Stromal cell of bone marrow (primary cell): ENCODE measurements around the gene DENND1A.

ENCODE experiments used
- DNase-seq: peaks from one replicate; pipeline ENCODE4 v3.0.0-alpha.2; 2012; ENCODE audit warnings: low read depth

Gene DENND1A

DNA sequence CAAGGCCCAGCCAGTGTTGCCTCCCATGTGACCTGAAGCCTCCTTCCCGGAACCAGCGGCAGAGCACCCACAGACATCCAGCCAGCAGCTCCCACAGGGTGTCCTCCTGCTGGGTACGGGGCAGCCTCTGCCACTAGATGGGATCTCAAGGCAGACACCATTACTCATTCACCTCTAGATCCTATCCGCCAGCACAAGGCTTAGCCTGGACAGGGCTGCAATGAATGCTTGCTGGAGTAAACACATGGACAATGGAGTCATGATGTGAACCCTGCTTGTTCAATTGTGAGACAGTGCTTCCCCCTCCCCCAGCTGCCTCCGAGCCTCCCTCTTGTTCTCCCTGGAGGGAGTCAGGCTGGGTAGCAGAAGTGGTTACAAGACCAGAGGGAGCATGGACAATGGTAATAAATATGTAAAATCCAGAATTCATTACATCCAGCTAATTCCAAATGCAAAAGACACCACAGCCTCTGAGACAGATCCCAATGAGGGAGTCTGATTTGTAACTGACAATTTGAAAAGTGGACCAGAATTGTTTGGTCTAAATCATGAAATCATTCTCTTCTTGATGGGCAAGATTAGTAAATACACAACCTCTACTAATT, 441.9 kb downstream of the DENND1A start:
- no peak for DNase-seq

DNA sequence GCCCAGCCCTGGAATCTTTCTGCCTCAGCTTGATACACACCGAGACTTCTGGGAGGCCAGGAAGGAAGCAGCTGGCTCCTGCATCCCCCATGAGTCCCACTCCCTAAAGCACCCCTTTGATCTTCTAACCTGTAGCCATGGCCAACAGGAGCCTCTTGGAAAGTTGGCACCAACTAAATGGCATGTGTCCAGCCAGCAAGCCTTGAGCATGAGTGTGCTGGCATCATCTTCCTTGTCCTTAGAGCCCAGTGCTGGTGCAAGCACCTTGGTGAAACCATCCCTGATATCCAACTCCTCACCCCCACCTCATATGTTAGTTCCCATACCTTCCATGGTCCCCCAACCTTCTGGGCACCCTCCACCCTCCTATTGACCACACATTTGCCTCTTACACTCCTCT, 443.5 kb downstream of the DENND1A start:
- DNase-seq: no peak

DNA sequence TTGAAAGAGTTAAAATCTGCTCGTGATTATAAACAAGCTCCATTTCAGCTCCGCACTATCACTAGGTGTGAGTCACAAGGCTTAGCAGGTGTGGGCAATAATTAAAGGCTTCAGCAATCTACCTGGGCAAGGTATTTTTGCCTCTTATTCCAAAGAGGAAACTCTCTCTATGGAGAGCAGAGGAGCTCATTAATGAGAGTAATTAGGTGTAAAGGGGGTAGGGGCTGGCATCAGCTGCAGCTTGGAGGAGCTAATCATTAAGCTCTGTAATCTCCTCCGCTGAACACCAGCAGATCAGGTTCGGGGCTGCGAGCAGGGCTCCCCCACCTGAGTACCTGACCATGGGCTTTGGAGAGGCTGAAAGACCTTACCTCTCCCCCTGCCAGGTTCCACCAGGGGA, 444.7 kb downstream of the DENND1A start:
- DNase-seq: no peak

DNA sequence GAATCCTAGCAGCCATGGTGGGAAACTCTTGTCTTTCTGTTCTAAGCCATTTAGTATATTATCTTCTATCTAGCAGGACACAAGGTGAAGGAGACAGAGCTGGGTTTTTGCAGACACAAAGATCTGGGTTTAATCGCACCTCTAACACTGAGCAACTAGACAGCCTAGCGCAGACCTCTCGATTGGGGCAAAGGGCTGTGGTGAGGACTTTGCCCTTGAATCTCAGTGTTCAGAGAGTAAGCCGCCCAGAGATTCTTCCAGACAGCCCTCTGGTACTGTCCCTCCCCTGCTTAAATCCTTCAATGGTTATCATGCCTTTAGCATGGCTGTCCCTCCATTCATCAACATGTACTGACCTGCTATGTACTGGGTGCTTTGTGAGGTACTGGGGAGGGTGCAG, 445.8 kb downstream of the DENND1A start:
- no peak for DNase-seq

DNA sequence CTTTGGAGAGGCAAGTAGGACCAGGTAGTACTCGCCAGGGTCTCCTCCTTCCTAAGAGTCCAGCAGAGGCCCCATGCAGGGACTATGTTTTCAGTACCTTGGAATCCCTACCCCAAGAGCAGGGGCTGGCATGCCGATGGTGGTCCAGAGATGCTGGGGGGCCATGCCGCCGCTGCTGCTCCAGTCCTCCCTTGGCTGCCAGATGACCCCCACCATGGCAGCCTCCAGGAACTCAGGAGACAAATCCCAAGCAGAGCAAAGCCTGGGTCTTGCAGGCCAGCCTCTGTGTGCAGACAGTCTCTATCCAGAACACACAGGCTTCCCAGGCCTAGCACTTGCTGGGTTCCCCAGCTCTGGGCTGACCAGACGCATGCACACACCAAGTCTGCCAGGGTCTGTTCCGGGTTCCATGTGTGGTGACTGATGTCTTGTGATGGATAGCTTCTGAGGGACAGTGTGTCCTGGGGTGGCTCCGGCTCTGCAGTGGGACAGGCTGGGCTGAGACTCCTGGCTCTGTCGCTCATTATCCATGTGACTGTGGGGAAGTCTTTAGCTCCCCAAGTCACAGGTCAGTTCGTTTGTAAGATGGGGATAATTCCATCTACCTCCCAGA, 446.6 kb downstream of the DENND1A start:
- DNase-seq: no peak

DNA sequence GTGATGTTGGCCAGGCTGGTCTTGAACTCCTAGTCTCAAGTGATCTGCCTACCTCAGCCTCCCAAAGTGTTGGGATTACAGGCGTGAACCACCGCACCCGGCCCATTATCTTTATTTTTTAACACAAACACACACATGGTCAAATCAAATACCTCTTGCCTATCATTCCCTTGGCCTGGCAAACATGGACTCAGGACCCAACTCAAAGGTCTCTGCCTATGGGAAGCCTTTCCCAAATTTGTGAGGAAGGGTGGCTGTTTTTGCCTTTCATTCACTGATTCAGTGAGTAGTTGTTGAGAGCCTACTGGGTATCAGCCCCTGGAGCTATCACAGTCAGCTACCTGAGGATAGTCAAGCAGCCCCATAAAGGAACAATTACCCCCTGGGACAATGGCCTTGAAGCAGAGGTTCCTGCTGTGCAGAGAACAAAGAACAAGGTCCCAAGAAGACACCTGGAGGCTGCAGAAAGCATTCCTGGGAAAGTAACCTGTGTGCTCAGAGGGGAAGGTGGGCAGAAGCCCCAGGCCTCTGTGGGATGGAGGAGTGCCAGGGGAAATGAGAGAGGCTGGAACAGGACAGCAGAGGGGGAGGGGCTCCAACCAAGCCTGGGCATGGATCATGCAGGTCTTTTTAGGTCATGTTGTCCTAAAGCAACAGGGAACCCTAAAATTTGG, 447.5 kb downstream of the DENND1A start:
- no peak for DNase-seq

DNA sequence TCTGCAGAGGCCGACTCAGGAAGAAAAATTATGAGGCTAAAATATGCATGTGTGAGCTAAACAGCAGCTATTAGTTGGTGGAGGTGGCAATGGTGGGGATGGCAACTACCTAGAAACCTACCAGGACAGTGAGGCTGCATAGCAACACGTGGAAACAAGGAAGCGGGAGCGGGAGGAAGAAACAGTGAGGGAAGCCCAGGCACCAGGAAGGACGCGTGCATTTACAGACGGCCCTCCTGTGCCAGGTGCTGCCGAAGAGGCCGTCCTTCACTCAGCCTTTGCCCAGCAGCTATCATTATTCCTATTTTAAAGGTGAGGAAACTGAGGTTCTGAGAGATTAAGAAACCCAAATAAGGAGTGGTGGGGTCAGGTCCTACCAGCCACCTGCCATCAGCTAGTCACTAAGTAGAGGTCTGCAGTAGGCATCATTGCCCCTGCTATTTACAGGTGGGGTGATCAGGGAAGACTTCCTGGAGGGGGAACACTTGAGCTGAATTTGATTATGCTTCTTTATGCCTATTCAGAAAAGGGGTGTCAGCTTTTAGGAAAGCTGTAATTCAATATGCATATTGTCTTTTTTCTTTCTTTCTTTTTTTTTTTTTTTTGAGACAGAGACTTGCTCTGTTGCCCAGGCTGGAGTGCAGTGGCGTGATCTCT, 448.6 kb downstream of the DENND1A start:
- DNase-seq: no peak

DNA sequence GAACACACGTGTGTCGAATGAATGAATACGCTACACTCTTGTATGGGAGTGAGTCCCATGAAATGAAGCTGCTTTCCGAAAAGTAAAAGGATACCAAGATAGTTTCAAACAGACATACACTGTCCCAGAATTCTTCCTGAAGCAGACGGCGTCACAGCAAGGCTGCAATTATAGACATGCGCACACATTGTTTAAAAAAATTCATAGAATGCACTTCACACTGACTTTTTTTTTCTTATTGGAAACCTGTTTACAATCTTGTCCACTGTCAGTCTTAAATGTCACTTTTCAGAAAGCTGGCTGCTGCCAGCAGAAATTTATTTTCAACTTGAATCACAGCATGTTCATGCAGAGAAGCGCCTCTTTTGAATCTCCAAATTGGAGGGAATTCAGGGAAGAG, 449.1 kb downstream of the DENND1A start:
- DNase-seq: no peak

DNA sequence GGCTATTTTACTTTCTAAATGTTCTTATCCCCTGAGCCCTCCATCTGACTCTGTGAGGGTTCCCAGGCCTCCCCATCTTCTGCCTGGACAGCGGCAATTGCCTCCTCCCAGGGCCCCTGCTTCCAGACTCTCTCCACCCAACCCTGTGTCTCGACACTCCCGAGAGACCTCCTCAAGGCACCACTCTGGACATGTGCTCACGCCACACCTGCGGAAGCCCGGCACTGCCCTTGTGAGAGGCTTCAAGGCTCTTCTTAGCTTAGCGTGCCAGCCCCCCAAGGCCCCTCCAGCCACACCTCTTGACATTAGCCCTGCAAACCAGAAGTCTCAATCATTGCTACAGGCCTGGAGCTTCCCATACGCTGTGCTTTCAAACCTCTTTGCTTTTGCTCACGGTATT, 449.8 kb downstream of the DENND1A start:
- no peak for DNase-seq

DNA sequence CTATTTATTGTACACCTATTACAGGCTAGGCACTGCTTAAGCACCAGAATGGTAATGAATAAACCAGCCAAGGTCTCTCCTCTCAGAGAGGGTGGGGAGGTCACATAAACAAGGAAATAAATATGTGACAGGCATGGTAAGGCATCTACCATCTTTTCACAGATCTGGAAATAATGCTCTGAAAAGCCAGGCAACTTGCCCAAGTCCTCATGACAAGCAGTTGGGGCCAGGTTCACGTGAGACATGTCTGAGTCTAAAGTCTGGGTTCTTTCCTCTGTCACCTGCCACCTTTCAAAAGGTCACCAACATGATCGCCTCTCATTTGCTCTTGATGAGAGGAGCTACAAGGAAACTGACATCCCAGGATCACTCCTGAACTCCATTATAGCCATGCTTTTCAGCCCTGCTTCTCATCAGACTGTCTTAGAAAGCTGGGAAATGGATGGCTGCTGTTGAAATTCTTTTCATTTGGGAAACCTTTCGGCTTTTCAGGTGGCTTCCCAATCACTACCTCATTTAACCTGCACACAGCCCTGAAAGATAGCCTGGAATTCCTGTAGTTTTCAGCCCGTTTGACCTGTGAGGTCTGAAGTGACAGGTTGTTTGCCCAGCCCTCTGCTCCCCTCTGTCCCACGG, 450.8 kb downstream of the DENND1A start:
- DNase-seq: no peak

DNA sequence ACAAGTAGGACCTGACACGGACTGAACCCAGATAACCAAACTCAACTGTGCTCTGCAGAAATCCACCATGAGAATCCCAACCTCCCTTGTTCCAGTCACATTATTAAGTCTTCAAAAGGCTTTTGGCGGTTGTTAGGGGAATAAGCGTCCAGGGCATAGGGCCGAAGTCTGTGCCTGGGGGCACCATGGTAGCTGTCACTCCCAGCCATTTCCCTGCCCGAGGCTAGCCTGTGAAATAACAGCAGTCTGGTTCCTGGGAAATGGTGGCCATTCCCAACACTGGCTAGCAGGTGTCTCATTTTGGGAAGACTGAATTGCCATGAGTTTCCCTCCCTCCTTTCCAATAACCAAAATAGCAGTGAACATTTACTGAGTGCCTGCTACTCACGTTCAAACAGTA, 451.8 kb downstream of the DENND1A start:
- no peak for DNase-seq

DNA sequence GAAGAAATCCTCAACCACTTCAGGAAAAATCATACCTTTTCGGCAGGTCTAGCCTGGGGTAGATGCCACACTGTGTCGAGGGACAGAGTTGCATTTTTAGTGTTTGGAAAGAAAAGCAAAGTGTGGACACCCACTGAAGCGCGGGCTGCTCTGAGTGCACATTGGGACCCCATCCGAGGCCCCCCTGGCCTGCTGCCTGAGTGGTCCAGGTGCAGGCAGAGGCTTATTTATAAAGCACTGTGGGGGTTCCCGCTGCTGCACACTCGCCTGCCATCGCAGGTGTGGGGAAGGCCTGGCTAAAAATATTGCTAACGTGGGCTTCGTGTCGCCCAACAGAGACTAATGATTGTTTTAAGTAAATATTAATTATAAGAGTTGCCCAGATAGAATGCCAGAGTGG, 454.5 kb downstream of the DENND1A start:
- DNase-seq: no peak

DNA sequence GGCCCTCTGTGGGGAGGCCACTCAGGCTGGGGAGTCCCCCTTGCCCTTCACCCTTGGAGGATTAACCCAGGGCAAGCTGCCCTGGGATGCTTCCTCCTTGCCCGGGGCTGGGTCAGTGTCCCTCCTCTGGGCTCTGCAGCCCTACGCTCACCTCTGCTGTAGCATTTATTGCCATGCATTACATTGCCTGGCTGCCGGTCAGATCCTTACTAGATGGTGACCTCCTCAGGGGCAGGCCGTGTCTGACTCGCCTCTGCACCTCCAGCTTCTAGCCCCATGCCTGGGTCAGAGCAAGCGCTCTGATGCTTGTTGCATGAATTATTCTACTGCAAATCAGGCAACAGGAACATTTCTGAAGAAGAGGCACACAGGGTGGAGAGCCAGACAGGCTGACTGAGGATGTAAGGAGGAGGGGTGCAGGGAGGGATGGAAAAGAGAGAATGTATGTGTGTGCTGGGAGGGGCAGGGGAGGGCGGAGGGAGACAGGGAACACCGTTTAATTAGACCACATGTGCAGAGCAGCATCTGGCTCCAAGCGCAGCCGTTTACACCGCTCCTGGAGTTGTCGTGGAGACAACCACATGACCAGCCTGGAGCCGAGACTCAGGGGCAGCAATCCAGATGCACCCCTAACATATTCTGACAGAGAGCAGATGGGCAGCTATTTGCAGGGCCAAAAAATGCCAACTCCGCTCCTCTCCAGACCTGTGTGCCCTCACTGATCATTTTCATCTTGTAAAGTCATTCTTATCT, 456.9 kb downstream of the DENND1A start:
- no peak for DNase-seq

DNA sequence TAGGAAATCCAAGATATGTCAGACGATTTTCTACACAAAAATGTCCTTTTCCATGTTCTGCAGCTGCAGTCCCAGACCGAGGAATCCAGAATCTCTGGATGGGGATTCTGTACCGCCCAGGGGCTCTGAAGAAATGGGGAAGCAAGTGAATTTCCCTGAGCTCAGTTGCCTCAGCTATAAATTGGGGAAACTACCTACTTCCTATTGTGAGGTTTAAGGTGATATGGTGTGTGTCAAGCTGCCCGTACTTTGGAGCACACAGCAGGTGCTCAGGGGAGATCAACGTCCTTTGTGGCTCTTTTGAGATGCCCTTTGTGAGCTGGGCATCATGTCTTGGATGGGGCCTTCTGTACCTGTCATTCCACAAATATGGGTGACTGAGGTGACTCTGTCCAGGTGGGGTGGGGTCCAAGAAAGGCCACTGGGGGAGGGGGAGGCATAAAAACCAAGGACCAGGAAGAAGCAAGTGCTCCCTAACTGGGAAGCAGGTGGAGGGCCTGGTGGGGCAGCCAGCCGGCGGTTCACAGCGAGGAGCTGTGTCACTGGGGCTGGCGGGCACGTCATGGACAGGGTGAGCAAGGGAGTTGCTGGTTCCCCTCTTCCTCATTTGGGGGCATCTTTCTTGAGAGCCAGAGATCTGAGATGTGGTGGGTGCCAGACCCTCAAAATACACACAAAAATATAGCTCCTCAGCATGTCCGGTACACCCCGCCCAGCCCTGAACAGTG, 457.9 kb downstream of the DENND1A start:
- DNase-seq: no peak

DNA sequence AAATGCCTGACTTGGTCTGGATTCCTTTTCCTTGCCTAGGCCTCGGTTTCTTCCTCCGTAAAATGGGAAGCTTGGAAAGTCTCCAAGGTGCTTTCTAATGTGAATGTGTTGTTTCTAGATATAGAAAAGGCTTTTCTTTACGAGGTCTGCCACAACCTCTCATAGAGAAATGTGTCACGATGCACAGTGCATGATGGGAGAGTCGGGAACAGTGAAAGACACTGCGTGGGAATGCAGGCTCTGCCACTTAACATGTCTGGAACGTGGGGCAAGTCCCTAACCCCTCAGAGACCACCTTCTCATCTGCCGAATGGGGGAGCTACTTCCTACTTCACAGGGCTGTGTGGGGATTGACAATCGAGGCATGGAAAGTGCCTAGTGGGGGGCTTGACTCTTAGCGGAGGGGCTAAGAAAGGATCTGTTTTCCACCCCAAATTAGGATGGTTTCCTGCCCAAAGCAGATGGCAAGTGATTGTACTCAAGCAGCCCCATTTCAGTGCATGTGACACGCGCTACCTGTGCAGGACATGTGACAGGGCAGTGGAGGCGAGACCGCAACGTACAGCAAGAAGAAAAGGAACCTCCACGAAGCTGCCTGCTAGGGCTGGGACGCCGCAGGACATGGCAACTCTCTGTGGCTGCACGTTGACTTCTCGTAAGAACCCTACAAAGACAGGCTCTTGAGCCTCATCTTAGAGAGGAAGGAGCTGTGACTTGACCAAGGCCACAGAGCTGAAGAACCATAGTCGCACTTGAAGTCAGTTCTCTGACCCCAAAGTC, 458.7 kb downstream of the DENND1A start:
- DNase-seq: no peak

DNA sequence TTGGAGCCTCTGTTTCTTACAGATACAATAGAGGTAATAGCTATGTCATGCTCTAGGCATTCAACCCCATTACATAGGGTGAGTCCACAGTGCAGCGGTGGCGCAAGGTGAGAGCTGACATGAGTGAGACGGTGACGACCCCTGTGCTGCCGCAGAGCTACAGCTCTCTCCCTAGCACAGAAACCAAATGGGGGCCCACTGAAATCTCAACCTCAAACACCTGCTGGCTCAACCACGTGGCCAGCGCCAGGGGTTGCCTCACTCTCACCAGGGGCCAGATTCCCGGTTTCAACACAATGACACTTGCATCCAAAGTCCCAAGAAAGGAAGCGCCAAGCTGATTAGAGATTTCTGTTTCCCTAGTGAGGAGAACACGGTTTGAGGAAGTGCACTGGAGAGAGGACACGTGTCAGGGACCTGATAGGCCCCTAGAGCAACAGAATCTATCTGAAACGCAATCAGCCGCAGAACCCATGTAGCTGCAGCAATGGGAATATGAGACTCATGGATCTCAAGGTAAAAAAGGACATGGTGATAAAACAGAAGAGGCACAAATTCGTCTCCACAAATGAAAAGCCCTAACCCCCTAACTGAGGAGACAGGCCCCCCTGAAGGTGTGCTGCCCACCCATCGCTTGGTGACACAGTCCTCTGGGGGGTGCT, 459.7 kb downstream of the DENND1A start:
- DNase-seq: no peak

DNA sequence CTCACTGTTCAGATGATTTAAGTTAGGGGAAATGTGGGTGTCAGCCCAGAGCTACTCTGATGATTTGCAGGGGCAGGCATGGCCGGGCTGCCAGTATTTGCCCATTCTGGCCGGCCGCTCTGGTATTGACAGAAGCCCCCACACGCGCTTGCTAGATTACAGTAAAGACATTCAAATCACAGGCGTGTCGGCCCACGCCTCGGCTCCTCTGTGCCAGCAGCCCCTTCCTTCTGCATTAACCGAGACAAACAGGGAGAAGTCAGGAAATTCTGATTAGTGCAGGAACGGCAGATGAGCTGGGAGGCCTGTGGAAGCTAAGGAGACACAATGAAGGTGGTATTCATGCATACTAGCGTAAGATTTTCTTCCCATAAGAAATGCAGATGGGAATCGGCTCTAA, 460.6 kb downstream of the DENND1A start:
- no peak for DNase-seq

DNA sequence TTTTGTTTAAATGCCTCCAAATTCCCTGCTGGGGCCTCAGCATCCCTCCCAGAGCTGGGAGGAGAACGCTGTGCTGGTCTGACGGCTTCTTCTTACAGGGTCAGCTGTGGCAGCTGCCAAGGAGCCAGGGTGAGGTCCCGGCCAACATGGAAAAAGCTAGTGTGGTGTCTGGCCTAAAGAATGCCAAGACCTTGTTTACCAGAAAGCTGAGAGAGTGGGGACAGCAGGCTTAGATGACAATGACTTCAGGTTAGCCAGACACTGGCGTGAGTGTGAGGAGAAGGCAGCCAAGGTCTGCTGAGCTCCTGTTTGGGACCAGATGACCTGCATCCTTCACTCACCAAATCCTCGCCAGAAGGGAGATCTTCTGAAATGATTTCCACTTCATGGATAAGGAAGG, 461.4 kb downstream of the DENND1A start:
- DNase-seq: no peak

DNA sequence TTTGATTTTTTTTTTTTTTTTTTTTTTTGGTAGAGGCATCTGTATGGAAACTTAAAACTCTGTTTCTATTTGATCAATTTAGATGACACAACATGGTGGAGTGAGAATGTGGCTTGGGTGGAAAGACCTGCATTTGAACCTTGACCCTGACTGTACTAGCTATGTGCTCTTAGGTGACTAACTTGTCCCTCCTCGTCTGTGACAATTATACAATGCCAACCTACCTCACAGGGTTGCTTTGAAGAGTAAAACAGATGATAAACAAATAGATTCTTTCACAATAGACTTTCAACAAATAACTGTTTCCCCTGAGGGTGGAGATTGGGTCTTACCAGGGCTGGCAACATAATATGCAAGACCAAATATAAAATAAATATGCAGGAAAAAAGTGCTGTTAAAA, 464.6 kb downstream of the DENND1A start:
- no peak for DNase-seq

DNA sequence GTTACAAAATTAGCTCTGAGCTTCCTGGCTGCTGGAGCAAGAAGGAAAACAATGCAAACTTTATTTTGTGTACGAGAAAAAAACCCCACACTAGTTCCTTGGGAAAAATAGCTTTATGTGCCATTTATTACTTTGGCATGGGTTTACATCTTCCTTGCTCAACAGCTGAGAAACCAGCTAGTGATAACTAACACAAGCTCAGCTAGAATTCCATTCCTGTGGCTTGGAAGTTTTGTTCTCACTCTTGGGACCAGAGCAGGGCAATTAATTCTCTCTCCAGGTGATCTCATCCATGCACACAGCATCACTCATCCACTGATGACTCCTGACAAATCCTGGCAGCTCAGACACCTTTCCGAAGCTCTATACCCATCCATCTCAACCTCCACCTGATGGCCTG, 469.8 kb downstream of the DENND1A start:
- DNase-seq: peak; percentile 1
